AG04449 (cell line): Measurements from ENCODE around the gene ITPR2.
A peak's percentile ranks its signal among the peaks of the same experiment; 100 is the strongest.

Experiments
- CTCF ChIA-PET: fragments of 350-600 bp; formaldehyde crosslinking; extraction: SDS; loops from one replicate; lab custom pipeline; 2021; ENCODE audit warnings: antibody characterized with exemption; lab: Yijun Ruan, JAX
- POLR2A ChIA-PET: fragments of 400-600, 350-600 bp; formaldehyde crosslinking; extraction: SDS; loops from one replicate; lab custom pipeline; 2020; ENCODE audit warnings: antibody characterized with exemption, inconsistent platforms; lab: Yijun Ruan, JAX
- DNase-seq: peaks from one replicate; pipeline ENCODE4 v3.0.0-alpha.2; 2010; ENCODE audit warnings: low read depth, low spot score
- H3K4me3 ChIP-seq: 2 replicates; pipeline ENCODE4 v1.5.1; 2011; ENCODE audit warnings: low read depth, mild to moderate bottlenecking, control low read depth, low read length
- CTCF ChIP-seq: IDR thresholded peaks from one replicate; pipeline ENCODE4 v1.5.1; 2011; ENCODE audit warnings: mild to moderate bottlenecking, moderate library complexity, low read length, control low read depth, inconsistent platforms; ENCODE audit not compliant: insufficient read depth; ENCODE audit errors: missing control alignments

Gene ITPR2

DNA sequence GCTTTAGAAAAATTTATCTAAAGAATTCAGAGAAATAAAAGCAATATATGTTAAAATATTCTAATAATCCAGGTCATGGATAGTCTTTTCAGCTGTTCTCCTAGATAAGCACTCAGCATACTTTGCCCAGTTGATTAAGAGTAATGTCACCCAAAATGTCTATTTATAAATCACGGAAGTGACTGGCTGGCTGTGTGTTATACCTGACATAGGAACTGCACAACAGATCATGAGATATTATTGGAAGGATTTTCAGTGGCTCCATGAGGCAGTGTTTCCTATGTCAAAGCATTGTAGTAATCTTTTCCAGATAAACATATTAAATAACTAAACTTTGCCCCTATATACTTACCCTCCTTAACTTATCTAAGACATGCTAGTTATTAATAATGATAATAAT is 128.8 kb downstream of the ITPR2 start:
- no peak for DNase-seq
- no peak overlapping the region for H3K4me3 ChIP-seq
- no peak for TF ChIP-seq CTCF
- POLR2A ChIA-PET: no interaction called here
- CTCF ChIA-PET: interaction anchor here (0.6 to 1.0 kb wide), 2 partner anchors 74 to 141 kb away, joined by 5 to 6 read pairs; no protein-coding TSS in a partner anchor

- no peak overlapping the region for H3K4me3 ChIP-seq
- ChIA-PET POLR2A (no interaction called here), CTCF (interaction anchor here (0.8 to 4.1 kb wide), 13 partner anchors 10 to 823 kb away, joined by 3 to 43 read pairs (median 4); no protein-coding TSS in a partner anchor)
- TF ChIP-seq CTCF: no peak
- no peak for DNase-seq
Observed at GRCh38 chr12:26702741-26703140, 130.3 kb downstream of the ITPR2 start.

DNA sequence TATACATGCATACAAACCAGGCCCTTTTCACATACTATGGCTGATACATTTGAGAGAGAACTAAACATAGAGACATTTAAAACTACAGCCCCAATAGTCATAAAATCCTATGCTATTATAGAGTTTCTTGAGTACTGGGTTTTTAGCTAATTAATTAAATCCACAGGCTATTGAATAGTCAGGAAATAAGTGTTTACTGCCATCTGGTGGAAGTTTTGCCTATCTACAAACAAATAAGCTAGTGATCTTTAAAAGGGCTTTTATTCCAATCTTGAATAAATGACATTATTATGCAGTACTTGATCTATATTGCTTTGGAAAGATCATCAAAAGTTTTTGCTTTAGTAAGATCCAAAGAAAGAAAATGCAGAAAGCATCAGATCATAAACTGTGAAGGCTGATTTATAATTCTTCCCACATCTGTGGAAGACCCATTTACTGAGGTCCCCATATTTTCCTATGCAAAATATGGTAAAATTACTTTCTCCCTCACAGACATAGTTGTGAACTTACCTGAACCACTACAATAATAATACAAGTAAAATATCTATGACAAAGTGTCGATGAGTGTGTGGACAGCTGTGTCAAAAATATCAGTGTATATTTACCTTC is 131.3 kb downstream of the ITPR2 start:
- ChIA-PET POLR2A (no interaction called here), CTCF (interaction anchor here (0.6 to 4.1 kb wide), 55 partner anchors 8 to 822 kb away, joined by 3 to 43 read pairs (median 4); no protein-coding TSS in a partner anchor)
- no peak overlapping the region for H3K4me3 ChIP-seq
- peak; percentile 26 for TF ChIP-seq CTCF
- DNase-seq: no peak

DNA sequence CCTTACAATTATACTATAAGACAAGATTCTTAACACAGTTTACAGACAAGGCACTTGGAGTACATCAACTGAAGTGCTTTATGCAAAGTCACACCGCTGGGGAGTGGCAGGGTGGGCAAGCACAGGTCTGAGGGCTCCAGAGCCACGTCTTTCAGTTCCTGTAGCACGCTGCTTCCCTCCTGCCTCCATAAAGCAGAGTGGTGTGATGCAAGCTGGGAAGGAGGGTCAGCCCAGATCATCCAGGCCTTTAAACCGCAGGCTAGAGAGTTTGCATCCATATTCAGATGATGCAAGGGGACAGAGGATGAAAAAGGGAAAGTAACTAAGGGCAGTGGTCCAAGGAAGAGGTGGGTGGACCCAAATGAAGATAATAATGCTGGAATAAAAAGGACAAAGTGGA is 132.6 kb downstream of the ITPR2 start:
- H3K4me3 ChIP-seq: no peak overlapping the region
- no peak for TF ChIP-seq CTCF
- ChIA-PET CTCF (interaction anchor here (0.9 to 4.1 kb wide), 15 partner anchors 7 to 604 kb away, joined by 3 to 43 read pairs (median 5); no protein-coding TSS in a partner anchor), POLR2A (no interaction called here)
- no peak for DNase-seq

- ChIA-PET CTCF (interaction anchor here (0.9 to 4.1 kb wide), 4 partner anchors 13 to 580 kb away, joined by 3 to 43 read pairs (median 8); no protein-coding TSS in a partner anchor), POLR2A (no interaction called here)
- H3K4me3 ChIP-seq: no peak overlapping the region
- no peak for TF ChIP-seq CTCF
- no peak for DNase-seq
Observed at GRCh38 chr12:26699237-26699636, 133.8 kb downstream of the ITPR2 start.

GRCh38 chr12:26698186-26698585 is 134.8 kb downstream of the ITPR2 start:
- POLR2A ChIA-PET: no interaction called here
- no peak for TF ChIP-seq CTCF
- CTCF ChIA-PET: interaction anchor here (0.6 to 1.7 kb wide), 5 partner anchors 9 to 579 kb away, joined by 3 to 7 read pairs (median 3); no protein-coding TSS in a partner anchor
- H3K4me3 ChIP-seq: no peak overlapping the region
- DNase-seq: no peak
